GM23338 (cell line): Measurements from ENCODE around the gene JAZF1. TPM values are rescaled to one million over a fixed set of nuclear protein-coding genes. Genes with fewer than 3 reads are reported as not detected.

Source experiments
- ATAC-seq: fragments of 200-7000 bp; cut with Tn5 transposase; 3 replicates; pipeline ENCODE4 v1.9.1; 2020
- DNase-seq: peaks from one replicate; pipeline ENCODE4 v3.0.0-alpha.2; 2015; ENCODE audit warnings: low spot score
- H2AFZ ChIP-seq: fragments of 200-600 bp; sonication (generic); 2 replicates; pipeline ENCODE4 v1.8.0; 2016; ENCODE audit warnings: antibody characterized with exemption, mild to moderate bottlenecking, moderate library complexity
- H3F3A ChIP-seq: fragments of 200-600 bp; sonication (generic); replicated peaks from 2 replicates; pipeline ENCODE4 v1.8.0; 2017; ENCODE audit warnings: antibody characterized with exemption, mixed run types, low read depth
- H3K27ac ChIP-seq: fragments of 200-600 bp; sonication (generic); 2 replicates; pipeline ENCODE4 v1.6.1; 2016; ENCODE audit warnings: low read depth
- H3K27me3 ChIP-seq: fragments of 200-600 bp; sonication (generic); 2 replicates; pipeline ENCODE4 v1.8.0; 2016; ENCODE audit warnings: mild to moderate bottlenecking, mixed run types, moderate library complexity; ENCODE audit not compliant: insufficient read depth
- H3K36me3 ChIP-seq: fragments of 200-600 bp; sonication (generic); 2 replicates; pipeline ENCODE4 v1.8.0; 2016; ENCODE audit warnings: mild to moderate bottlenecking; ENCODE audit not compliant: insufficient read depth
- H3K4me1 ChIP-seq: fragments of 200-600 bp; sonication (generic); 2 replicates; pipeline ENCODE4 v1.8.0; 2016; ENCODE audit warnings: mild to moderate bottlenecking, moderate library complexity; ENCODE audit not compliant: insufficient read depth
- H3K4me2 ChIP-seq: fragments of 200-600 bp; sonication (generic); 2 replicates; pipeline ENCODE4 v1.7.1; 2017; ENCODE audit warnings: mixed run types
- H3K4me3 ChIP-seq: fragments of 200-600 bp; sonication (generic); 2 replicates; pipeline ENCODE4 v1.6.1; 2016; ENCODE audit warnings: mixed run types
- H3K79me2 ChIP-seq: fragments of 200-600 bp; sonication (generic); replicated peaks from 2 replicates; pipeline ENCODE4 v1.8.0; 2017; ENCODE audit warnings: mild to moderate bottlenecking; ENCODE audit not compliant: insufficient read depth
- H3K9me2 ChIP-seq: fragments of 200-600 bp; sonication (generic); 2 replicates; pipeline ENCODE4 v1.8.0; 2017; ENCODE audit not compliant: insufficient read depth
- H4K20me1 ChIP-seq: fragments of 200-600 bp; sonication (generic); replicated peaks from 2 replicates; pipeline ENCODE4 v1.8.0; 2017; ENCODE audit warnings: mild to moderate bottlenecking; ENCODE audit not compliant: insufficient read depth
- H3K27ac Mint-ChIP-seq: 2 replicates; pipeline ENCODE4 v1.8.0; 2020; ENCODE audit warnings: inconsistent platforms, mild to moderate bottlenecking, moderate library complexity, mixed read lengths
- H3K27me3 Mint-ChIP-seq: 3 replicates; pipeline ENCODE4 v1.8.0; 2022; ENCODE audit warnings: low read depth, mild to moderate bottlenecking, moderate library complexity, mixed read lengths, inconsistent platforms; ENCODE audit not compliant: insufficient read depth, poor library complexity
- H3K36me3 Mint-ChIP-seq: 3 replicates; pipeline ENCODE4 v1.8.0; 2021; ENCODE audit warnings: low read depth, mild to moderate bottlenecking, inconsistent platforms, moderate library complexity, mixed read lengths
- H3K4me1 Mint-ChIP-seq: 3 replicates; pipeline ENCODE4 v1.8.0; 2020; ENCODE audit warnings: mild to moderate bottlenecking, inconsistent platforms, mixed read lengths
- H3K4me3 Mint-ChIP-seq: 3 replicates; pipeline ENCODE4 v1.8.0; 2021; ENCODE audit warnings: moderate library complexity, mild to moderate bottlenecking, inconsistent platforms, mixed read lengths
- H3K9me3 Mint-ChIP-seq: 3 replicates; pipeline ENCODE4 v1.8.0; 2020; ENCODE audit warnings: moderate library complexity, mild to moderate bottlenecking, inconsistent platforms, mixed read lengths
- CREB1 ChIP-seq: fragments of 250-450 bp; sonication (Bioruptor Pico); IDR thresholded peaks from 2 replicates; pipeline ENCODE4 v1.5.0; 2020; ENCODE audit warnings: low read depth, mild to moderate bottlenecking, moderate library complexity
- EZH2 ChIP-seq: fragments of 200-600 bp; sonication (generic); IDR thresholded peaks from one replicate; pipeline ENCODE4 v1.8.0; 2017; ENCODE audit warnings: antibody characterized with exemption, mild to moderate bottlenecking, low read depth; ENCODE audit not compliant: unreplicated experiment
- EZH2phosphoT487 ChIP-seq: fragments of 200-600 bp; sonication (generic); IDR thresholded peaks from one replicate; pipeline ENCODE4 v1.8.1; 2018; ENCODE audit warnings: antibody characterized with exemption; ENCODE audit not compliant: unreplicated experiment
- JUNB ChIP-seq: IDR thresholded peaks from one replicate; pipeline ENCODE4 v1.6.1; 2016; ENCODE audit warnings: antibody characterized with exemption; ENCODE audit not compliant: unreplicated experiment
- NANOG ChIP-seq: IDR thresholded peaks from 2 replicates; pipeline ENCODE4 v1.6.1; 2016; ENCODE audit warnings: antibody characterized with exemption, borderline replicate concordance
- POLR2AphosphoS5 ChIP-seq: IDR thresholded peaks from 2 replicates; pipeline ENCODE4 v1.6.1; 2016; ENCODE audit warnings: antibody characterized with exemption, low read depth
- STAT1 ChIP-seq: IDR thresholded peaks from one replicate; pipeline ENCODE4 v1.6.1; 2016; ENCODE audit warnings: antibody characterized with exemption; ENCODE audit not compliant: unreplicated experiment
- ZNF114 ChIP-seq: fragments of 250-450 bp; sonication (Bioruptor Pico); IDR thresholded peaks from 2 replicates; pipeline ENCODE4 v1.5.0; 2020; ENCODE audit warnings: mild to moderate bottlenecking, moderate library complexity
- ZNF331 ChIP-seq: fragments of 250-450 bp; sonication (Bioruptor Pico); IDR thresholded peaks from 2 replicates; pipeline ENCODE4 v1.5.0; 2020; ENCODE audit warnings: low read depth, mild to moderate bottlenecking, moderate library complexity
- polyA plus RNA-seq: library from polyadenylated mRNA; unstranded; fragments of >200 nt; fragmentation: Nextera tagmentation; extraction: Ambion mirVana; gene quantifications from 2 replicates; pipeline ENCODE4 v1.2.1, GENCODE V29; 2016
- total RNA-seq: library from RNA; depleted of rRNA; stranded (reverse); fragments of >200 nt; shearing (Covaris generic); gene quantifications from 2 replicates; pipeline ENCODE4 v1.2.3, GENCODE V29; 2014
- TF ChIP-seq, protein P1 (sequence below), 2 experiments: fragments of 200-600 bp in 1 of 2; sonication (generic) in 1 of 2; conservative IDR thresholded peaks; 2 replicates each; pipeline versions ENCODE4 v1.5.1 to v1.6.1; 2016 to 2017; ENCODE audit warnings: antibody characterized with exemption in 2 of 2, low read depth in 2 of 2, mild to moderate bottlenecking in 2 of 2, moderate library complexity in 1 of 2
- TF ChIP-seq, protein P2 (sequence below): IDR thresholded peaks from one replicate; pipeline ENCODE4 v1.6.1; 2018; ENCODE audit warnings: antibody characterized with exemption; ENCODE audit not compliant: unreplicated experiment
- TF ChIP-seq, protein P3 (sequence below): IDR thresholded peaks from 2 replicates; pipeline ENCODE4 v1.6.1; 2016; ENCODE audit warnings: antibody characterized with exemption
- TF ChIP-seq, protein P4 (sequence below): fragments of 250-450 bp; sonication (Bioruptor Pico); IDR thresholded peaks from 2 replicates; pipeline ENCODE4 v1.5.0; 2020; ENCODE audit warnings: mild to moderate bottlenecking, moderate library complexity

JAZF1 gene
- total and polyA plus RNA-seq, 2 experiments from 2014 or later, result 12.2 to 22.2 TPM

DNA sequence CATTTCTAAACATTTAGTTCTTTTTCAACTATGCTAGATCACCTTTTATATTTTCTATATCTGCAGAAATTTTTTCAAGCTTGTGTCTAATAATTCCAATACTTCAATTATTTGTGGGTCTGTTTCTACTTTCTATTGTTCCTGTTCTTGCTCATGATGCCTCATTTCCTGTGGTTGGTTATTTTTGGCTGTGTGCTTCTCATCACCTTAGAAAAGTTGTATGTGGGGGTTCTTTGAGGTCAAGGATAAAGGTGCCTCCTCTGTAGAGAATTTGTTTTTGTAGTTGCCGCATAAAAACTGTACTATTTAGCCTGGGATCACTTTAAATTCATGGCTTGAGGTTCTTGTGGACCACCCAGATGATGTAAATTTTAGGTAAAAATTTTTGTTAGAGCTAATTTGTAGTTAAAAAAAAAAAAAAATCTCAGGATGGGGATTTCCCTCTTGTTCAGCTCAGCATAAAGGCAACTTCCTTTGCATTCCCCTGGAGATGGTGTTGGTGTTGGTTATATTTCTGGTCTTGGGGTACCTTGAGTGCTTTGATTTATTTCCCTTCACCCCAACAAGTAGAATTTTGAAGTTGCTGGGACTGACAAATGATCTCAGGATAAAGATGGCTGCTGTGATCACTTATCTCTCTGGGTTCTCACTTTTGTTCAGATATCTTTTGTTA, 27.0 kb upstream of the JAZF1 start:
- H3K27me3 Mint-ChIP-seq, result peaks cover 5% of the 10 kb centered on the region
- H3K27ac Mint-ChIP-seq, result no peak overlapping the region
- no peak for TF ChIP-seq NANOG
- TF ChIP-seq, protein P1, sequence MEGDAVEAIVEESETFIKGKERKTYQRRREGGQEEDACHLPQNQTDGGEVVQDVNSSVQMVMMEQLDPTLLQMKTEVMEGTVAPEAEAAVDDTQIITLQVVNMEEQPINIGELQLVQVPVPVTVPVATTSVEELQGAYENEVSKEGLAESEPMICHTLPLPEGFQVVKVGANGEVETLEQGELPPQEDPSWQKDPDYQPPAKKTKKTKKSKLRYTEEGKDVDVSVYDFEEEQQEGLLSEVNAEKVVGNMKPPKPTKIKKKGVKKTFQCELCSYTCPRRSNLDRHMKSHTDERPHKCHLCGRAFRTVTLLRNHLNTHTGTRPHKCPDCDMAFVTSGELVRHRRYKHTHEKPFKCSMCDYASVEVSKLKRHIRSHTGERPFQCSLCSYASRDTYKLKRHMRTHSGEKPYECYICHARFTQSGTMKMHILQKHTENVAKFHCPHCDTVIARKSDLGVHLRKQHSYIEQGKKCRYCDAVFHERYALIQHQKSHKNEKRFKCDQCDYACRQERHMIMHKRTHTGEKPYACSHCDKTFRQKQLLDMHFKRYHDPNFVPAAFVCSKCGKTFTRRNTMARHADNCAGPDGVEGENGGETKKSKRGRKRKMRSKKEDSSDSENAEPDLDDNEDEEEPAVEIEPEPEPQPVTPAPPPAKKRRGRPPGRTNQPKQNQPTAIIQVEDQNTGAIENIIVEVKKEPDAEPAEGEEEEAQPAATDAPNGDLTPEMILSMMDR (conservative IDR thresholded peaks at IDR 0.05; ENCODE audit: low read depth in 2 of 2), result no peak
- no peak for TF ChIP-seq EZH2phosphoT487
- no peak for TF ChIP-seq POLR2AphosphoS5
- TF ChIP-seq JUNB, result no peak
- TF ChIP-seq CREB1 (CRISPR knock-in tag), result no peak
- no peak for TF ChIP-seq EZH2
- TF ChIP-seq, protein P2, sequence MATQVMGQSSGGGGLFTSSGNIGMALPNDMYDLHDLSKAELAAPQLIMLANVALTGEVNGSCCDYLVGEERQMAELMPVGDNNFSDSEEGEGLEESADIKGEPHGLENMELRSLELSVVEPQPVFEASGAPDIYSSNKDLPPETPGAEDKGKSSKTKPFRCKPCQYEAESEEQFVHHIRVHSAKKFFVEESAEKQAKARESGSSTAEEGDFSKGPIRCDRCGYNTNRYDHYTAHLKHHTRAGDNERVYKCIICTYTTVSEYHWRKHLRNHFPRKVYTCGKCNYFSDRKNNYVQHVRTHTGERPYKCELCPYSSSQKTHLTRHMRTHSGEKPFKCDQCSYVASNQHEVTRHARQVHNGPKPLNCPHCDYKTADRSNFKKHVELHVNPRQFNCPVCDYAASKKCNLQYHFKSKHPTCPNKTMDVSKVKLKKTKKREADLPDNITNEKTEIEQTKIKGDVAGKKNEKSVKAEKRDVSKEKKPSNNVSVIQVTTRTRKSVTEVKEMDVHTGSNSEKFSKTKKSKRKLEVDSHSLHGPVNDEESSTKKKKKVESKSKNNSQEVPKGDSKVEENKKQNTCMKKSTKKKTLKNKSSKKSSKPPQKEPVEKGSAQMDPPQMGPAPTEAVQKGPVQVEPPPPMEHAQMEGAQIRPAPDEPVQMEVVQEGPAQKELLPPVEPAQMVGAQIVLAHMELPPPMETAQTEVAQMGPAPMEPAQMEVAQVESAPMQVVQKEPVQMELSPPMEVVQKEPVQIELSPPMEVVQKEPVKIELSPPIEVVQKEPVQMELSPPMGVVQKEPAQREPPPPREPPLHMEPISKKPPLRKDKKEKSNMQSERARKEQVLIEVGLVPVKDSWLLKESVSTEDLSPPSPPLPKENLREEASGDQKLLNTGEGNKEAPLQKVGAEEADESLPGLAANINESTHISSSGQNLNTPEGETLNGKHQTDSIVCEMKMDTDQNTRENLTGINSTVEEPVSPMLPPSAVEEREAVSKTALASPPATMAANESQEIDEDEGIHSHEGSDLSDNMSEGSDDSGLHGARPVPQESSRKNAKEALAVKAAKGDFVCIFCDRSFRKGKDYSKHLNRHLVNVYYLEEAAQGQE, result no peak
- no peak for TF ChIP-seq ZNF331 (CRISPR knock-in tag)
- no peak for TF ChIP-seq ZNF114 (CRISPR knock-in tag)
- no peak for TF ChIP-seq STAT1
- TF ChIP-seq, protein P3, sequence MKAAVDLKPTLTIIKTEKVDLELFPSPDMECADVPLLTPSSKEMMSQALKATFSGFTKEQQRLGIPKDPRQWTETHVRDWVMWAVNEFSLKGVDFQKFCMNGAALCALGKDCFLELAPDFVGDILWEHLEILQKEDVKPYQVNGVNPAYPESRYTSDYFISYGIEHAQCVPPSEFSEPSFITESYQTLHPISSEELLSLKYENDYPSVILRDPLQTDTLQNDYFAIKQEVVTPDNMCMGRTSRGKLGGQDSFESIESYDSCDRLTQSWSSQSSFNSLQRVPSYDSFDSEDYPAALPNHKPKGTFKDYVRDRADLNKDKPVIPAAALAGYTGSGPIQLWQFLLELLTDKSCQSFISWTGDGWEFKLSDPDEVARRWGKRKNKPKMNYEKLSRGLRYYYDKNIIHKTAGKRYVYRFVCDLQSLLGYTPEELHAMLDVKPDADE, result no peak
- TF ChIP-seq, protein P4, sequence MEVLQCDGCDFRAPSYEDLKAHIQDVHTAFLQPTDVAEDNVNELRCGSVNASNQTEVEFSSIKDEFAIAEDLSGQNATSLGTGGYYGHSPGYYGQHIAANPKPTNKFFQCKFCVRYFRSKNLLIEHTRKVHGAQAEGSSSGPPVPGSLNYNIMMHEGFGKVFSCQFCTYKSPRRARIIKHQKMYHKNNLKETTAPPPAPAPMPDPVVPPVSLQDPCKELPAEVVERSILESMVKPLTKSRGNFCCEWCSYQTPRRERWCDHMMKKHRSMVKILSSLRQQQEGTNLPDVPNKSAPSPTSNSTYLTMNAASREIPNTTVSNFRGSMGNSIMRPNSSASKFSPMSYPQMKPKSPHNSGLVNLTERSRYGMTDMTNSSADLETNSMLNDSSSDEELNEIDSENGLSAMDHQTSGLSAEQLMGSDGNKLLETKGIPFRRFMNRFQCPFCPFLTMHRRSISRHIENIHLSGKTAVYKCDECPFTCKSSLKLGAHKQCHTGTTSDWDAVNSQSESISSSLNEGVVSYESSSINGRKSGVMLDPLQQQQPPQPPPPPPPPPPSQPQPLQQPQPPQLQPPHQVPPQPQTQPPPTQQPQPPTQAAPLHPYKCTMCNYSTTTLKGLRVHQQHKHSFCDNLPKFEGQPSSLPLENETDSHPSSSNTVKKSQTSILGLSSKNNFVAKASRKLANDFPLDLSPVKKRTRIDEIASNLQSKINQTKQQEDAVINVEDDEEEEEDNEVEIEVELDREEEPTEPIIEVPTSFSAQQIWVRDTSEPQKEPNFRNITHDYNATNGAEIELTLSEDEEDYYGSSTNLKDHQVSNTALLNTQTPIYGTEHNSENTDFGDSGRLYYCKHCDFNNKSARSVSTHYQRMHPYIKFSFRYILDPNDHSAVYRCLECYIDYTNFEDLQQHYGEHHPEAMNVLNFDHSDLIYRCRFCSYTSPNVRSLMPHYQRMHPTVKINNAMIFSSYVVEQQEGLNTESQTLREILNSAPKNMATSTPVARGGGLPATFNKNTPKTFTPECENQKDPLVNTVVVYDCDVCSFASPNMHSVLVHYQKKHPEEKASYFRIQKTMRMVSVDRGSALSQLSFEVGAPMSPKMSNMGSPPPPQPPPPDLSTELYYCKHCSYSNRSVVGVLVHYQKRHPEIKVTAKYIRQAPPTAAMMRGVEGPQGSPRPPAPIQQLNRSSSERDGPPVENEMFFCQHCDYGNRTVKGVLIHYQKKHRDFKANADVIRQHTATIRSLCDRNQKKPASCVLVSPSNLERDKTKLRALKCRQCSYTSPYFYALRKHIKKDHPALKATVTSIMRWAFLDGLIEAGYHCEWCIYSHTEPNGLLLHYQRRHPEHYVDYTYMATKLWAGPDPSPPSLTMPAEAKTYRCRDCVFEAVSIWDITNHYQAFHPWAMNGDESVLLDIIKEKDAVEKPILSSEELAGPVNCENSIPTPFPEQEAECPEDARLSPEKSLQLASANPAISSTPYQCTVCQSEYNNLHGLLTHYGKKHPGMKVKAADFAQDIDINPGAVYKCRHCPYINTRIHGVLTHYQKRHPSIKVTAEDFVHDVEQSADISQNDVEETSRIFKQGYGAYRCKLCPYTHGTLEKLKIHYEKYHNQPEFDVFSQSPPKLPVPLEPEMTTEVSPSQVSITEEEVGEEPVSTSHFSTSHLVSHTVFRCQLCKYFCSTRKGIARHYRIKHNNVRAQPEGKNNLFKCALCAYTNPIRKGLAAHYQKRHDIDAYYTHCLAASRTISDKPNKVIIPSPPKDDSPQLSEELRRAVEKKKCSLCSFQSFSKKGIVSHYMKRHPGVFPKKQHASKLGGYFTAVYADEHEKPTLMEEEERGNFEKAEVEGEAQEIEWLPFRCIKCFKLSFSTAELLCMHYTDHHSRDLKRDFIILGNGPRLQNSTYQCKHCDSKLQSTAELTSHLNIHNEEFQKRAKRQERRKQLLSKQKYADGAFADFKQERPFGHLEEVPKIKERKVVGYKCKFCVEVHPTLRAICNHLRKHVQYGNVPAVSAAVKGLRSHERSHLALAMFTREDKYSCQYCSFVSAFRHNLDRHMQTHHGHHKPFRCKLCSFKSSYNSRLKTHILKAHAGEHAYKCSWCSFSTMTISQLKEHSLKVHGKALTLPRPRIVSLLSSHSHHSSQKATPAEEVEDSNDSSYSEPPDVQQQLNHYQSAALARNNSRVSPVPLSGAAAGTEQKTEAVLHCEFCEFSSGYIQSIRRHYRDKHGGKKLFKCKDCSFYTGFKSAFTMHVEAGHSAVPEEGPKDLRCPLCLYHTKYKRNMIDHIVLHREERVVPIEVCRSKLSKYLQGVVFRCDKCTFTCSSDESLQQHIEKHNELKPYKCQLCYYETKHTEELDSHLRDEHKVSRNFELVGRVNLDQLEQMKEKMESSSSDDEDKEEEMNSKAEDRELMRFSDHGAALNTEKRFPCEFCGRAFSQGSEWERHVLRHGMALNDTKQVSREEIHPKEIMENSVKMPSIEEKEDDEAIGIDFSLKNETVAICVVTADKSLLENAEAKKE (CRISPR knock-in tag), result no peak
- Histone ChIP-seq H3K27me3 (no peaks in the 10 kb centered on the region), H3K27ac (no peak overlapping the region), H4K20me1 (no peaks in the 10 kb centered on the region), H3F3A (no peaks in the 10 kb centered on the region), H3K9me2 (peaks cover 3% of the 10 kb centered on the region; the same call in 1 of the 2 replicates), H2AFZ (no peak overlapping the region), H3K4me1 (no peaks in the 10 kb centered on the region), H3K4me3 (no peak overlapping the region), H3K36me3 (no peaks in the 10 kb centered on the region), H3K4me2 (no peak overlapping the region), H3K79me2 (no peaks in the 10 kb centered on the region)
- peaks cover 5% of the 10 kb centered on the region for H3K4me1 Mint-ChIP-seq
- H3K9me3 Mint-ChIP-seq, result no peaks in the 10 kb centered on the region
- DNase-seq (no peak), ATAC-seq (no peak)
- H3K36me3 Mint-ChIP-seq, result no peaks in the 10 kb centered on the region
- H3K4me3 Mint-ChIP-seq, result no peak overlapping the region
